ENCODE results near the gene C16orf74.

DNA sequence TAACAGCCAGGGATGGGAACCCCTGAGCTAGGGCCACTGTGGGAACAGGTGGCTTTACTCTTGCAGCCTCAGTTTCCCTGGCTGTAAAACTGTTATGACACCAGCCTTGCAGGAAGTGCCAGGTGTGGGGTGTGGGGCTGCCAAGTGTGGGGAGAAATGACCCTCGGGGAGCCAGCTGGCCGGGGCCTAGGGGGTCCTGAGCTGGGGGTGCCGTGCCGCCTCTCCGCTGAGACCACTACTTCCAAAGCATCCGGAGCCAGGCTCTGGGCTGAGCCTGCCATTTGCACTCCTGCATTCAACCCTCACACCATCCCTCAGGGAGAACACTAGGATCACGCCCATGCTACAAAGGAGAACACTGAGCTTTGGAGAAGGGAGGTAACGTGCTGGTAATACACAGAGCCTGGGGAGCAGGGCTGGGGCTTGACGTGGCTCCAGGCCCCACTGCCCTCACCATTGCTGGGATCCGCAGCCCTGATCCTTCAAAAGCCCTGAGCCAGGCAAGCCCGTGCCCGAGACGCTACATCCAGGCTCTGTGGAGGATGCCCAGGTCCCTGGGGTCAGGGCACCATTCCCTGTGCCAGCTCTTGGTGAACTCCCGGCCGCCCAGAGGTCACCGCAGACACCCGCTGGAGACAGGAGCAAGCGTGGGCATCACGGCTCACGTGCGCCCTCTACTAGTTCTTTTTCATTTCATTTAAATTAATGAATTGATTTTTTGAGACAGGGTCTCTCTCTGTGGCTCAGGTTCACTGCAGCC lies 33.3 kb downstream of the C16orf74 start:
- TF ChIP-seq, protein P1, sequence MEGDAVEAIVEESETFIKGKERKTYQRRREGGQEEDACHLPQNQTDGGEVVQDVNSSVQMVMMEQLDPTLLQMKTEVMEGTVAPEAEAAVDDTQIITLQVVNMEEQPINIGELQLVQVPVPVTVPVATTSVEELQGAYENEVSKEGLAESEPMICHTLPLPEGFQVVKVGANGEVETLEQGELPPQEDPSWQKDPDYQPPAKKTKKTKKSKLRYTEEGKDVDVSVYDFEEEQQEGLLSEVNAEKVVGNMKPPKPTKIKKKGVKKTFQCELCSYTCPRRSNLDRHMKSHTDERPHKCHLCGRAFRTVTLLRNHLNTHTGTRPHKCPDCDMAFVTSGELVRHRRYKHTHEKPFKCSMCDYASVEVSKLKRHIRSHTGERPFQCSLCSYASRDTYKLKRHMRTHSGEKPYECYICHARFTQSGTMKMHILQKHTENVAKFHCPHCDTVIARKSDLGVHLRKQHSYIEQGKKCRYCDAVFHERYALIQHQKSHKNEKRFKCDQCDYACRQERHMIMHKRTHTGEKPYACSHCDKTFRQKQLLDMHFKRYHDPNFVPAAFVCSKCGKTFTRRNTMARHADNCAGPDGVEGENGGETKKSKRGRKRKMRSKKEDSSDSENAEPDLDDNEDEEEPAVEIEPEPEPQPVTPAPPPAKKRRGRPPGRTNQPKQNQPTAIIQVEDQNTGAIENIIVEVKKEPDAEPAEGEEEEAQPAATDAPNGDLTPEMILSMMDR (IDR thresholded peaks at IDR 0.05; ENCODE audit: poor library complexity), result peak; percentile 75
- TF ChIP-seq EZH2 (IDR thresholded peaks at IDR 0.05; ENCODE audit: borderline replicate concordance) (no peak), EZH2phosphoT487 (IDR thresholded peaks at IDR 0.05; ENCODE audit: low read depth, severe bottlenecking, unreplicated experiment) (no peak)
